Measurements from ENCODE around the gene HSPB6.

DNA sequence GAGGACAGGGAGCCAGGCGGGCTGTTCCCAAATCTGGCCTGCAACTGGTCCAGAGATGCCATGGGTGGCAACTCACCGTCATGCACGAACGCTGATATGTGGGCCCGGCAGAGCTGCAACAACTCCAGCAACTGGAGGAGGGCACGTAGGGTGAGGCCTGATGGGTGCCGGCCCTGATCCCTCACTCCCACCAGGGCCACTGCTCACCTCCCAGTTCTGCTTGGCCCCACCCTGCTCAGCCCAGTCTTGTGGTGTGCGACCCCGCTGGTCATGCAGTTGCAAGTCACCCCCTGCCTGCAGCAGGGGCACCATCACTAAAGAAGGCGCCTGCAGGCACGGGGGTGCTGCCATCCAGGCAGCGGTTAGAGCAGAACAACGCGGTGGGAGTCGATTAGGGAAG lies 35.5 kb upstream of the HSPB6 start:
- TF ChIP-seq, protein P1, sequence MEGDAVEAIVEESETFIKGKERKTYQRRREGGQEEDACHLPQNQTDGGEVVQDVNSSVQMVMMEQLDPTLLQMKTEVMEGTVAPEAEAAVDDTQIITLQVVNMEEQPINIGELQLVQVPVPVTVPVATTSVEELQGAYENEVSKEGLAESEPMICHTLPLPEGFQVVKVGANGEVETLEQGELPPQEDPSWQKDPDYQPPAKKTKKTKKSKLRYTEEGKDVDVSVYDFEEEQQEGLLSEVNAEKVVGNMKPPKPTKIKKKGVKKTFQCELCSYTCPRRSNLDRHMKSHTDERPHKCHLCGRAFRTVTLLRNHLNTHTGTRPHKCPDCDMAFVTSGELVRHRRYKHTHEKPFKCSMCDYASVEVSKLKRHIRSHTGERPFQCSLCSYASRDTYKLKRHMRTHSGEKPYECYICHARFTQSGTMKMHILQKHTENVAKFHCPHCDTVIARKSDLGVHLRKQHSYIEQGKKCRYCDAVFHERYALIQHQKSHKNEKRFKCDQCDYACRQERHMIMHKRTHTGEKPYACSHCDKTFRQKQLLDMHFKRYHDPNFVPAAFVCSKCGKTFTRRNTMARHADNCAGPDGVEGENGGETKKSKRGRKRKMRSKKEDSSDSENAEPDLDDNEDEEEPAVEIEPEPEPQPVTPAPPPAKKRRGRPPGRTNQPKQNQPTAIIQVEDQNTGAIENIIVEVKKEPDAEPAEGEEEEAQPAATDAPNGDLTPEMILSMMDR (IDR thresholded peaks at IDR 0.05): no peak
- no peak for TF ChIP-seq ZFX (IDR thresholded peaks at IDR 0.05; ENCODE audit: borderline replicate concordance)
